Calu3 (cell line): ENCODE measurements around the gene SLCO4A1. TPM values are rescaled to one million over a fixed set of nuclear protein-coding genes. Genes with fewer than 3 reads are reported as not detected.

Experiments
- BruUV-seq: library from RNA; stranded (reverse); fragments of 400-500 nt; replicated peaks from 2 replicates; lab custom pipeline; 2021; lab: Mats Ljungman, UMichigan
- CTCF ChIA-PET: fragments of 300-600 bp; sonication (Branson Sonifier 250); formaldehyde crosslinking; loops from one replicate; lab custom pipeline; 2022; ENCODE audit warnings: antibody characterized with exemption; lab: Charles Lee
- DNase-seq: peaks from one replicate; pipeline ENCODE4 v3.0.0; 2022
- H3K27ac Mint-ChIP-seq: one replicate; pipeline ENCODE4 v1.8.0; 2022; ENCODE audit warnings: mixed read lengths; ENCODE audit not compliant: unreplicated experiment
- H3K27me3 Mint-ChIP-seq: one replicate; pipeline ENCODE4 v1.8.0; 2022; ENCODE audit warnings: mixed read lengths; ENCODE audit not compliant: unreplicated experiment
- H3K36me3 Mint-ChIP-seq: one replicate; pipeline ENCODE4 v1.8.0; 2022; ENCODE audit warnings: mild to moderate bottlenecking, moderate library complexity, mixed read lengths; ENCODE audit not compliant: insufficient read depth, unreplicated experiment
- H3K4me1 Mint-ChIP-seq: one replicate; pipeline ENCODE4 v1.8.0; 2022; ENCODE audit warnings: mild to moderate bottlenecking, low read depth, mixed read lengths; ENCODE audit not compliant: unreplicated experiment
- H3K4me3 Mint-ChIP-seq: one replicate; pipeline ENCODE4 v1.8.0; 2022; ENCODE audit warnings: mild to moderate bottlenecking, low read depth, moderate library complexity, mixed read lengths; ENCODE audit not compliant: unreplicated experiment
- H3K9me3 Mint-ChIP-seq: one replicate; pipeline ENCODE4 v1.8.0; 2022; ENCODE audit warnings: low read depth, mixed read lengths; ENCODE audit not compliant: unreplicated experiment
- CTCF ChIP-seq: fragments of 200-600 bp; IDR thresholded peaks from one replicate; pipeline ENCODE4 v1.8.0; 2022; ENCODE audit warnings: antibody characterized with exemption; ENCODE audit not compliant: unreplicated experiment
- intact Hi-C: fragments of 100-400 bp; cut with micrococcal nuclease; formaldehyde crosslinking; loops from one replicate; pipeline ENCODE4 v1.10.0; 2022; ENCODE audit not compliant: unreplicated experiment
- total RNA-seq: library from RNA; stranded (reverse); gene quantifications from 2 replicates; pipeline ENCODE4 v1.2.3, GENCODE V29; 2022

Gene SLCO4A1
- total RNA-seq, 1 experiment from 2014 or later, result 63.9 TPM

GRCh38 chr20:62649140-62649539 is 6.8 kb downstream of the SLCO4A1 start:
- H3K4me1 Mint-ChIP-seq, result peaks cover 55% of the 10 kb centered on the region
- peaks cover 37% of the 10 kb centered on the region for H3K36me3 Mint-ChIP-seq
- H3K9me3 Mint-ChIP-seq, result no peaks in the 10 kb centered on the region
- intact Hi-C loops, result no loop called here
- H3K4me3 Mint-ChIP-seq, result no peak overlapping the region
- no peak overlapping the region for H3K27ac Mint-ChIP-seq
- DNase-seq, result no peak
- CTCF ChIA-PET, result no interaction called here
- H3K27me3 Mint-ChIP-seq, result no peaks in the 10 kb centered on the region
- TF ChIP-seq CTCF, result no peak
- no TSS peak for BruUV-seq

GRCh38 chr20:62650551-62651284 is 8.4 kb downstream of the SLCO4A1 start:
- no peak for TF ChIP-seq CTCF
- Mint-ChIP-seq H3K4me3 (no peak overlapping the region), H3K36me3 (peaks cover 35% of the 10 kb centered on the region), H3K27ac (peak overlapping the region; percentile 97), H3K27me3 (no peaks in the 10 kb centered on the region), H3K9me3 (no peaks in the 10 kb centered on the region), H3K4me1 (peaks cover 45% of the 10 kb centered on the region)
- DNase-seq, result no peak
- intact Hi-C loops, result no loop called here
- CTCF ChIA-PET, result interaction anchor here (0.5 kb wide), 1 partner anchor 675 kb away, joined by 3 read pairs; no protein-coding TSS in a partner anchor
- no TSS peak for BruUV-seq

- Mint-ChIP-seq H3K9me3 (no peaks in the 10 kb centered on the region), H3K27ac (peak overlapping the region; percentile 97), H3K36me3 (peaks cover 32% of the 10 kb centered on the region), H3K27me3 (no peaks in the 10 kb centered on the region), H3K4me3 (peak overlapping the region; percentile 76), H3K4me1 (peaks cover 40% of the 10 kb centered on the region)
- TF ChIP-seq CTCF, result no peak
- CTCF ChIA-PET, result interaction anchor here (0.6 to 1.4 kb wide), 3 partner anchors 28 to 349 kb away, joined by 3 to 4 read pairs (median 3); partner anchors contain the start of gene ADRM1
- intact Hi-C loops, result no loop called here
- no peak for DNase-seq
- TSS peak; percentile 61 for BruUV-seq
These were observed 9.2 kb downstream of the SLCO4A1 start for GRCh38 chr20:62651285-62652021.

- no peak for TF ChIP-seq CTCF
- Mint-ChIP-seq H3K36me3 (peaks cover 35% of the 10 kb centered on the region), H3K27me3 (no peaks in the 10 kb centered on the region), H3K4me3 (peak overlapping the region; percentile 76), H3K9me3 (no peaks in the 10 kb centered on the region), H3K4me1 (peaks cover 32% of the 10 kb centered on the region), H3K27ac (peak overlapping the region; percentile 97)
- no TSS peak for BruUV-seq
- intact Hi-C loops, result no loop called here
- CTCF ChIA-PET, result interaction anchor here (0.6 to 1.4 kb wide), 6 partner anchors 9 to 1244 kb away, joined by 3 to 4 read pairs (median 3); partner anchors contain the start of gene ADRM1
- peak; percentile 91 for DNase-seq
These were observed 10.0 kb downstream of the SLCO4A1 start for GRCh38 chr20:62652041-62652893.
